ENCODE results near the gene AP2A2.
"Not testable (repeated sequence)": the region's sequence is repeated elsewhere in the genome, so short reads cannot be mapped to it uniquely, and the experiment has no call there.

Gene AP2A2

GRCh38 chr11:975376-975775 is 49.7 kb downstream of the AP2A2 start:
- not testable (repeated sequence) for DNase-seq (ENCODE audit: low read depth)

GRCh38 chr11:975827-976226 is 50.2 kb downstream of the AP2A2 start:
- no peak for DNase-seq (ENCODE audit: low read depth)

GRCh38 chr11:976431-977160 is 50.9 kb downstream of the AP2A2 start:
- no peak for DNase-seq (ENCODE audit: low read depth)

GRCh38 chr11:977830-978720 is 52.4 kb downstream of the AP2A2 start:
- no peak for DNase-seq (ENCODE audit: low read depth)

- no peak for DNase-seq (ENCODE audit: low read depth)
Measured at GRCh38 chr11:978781-979180, 53.1 kb downstream of the AP2A2 start.

GRCh38 chr11:980438-981357 is 55.0 kb downstream of the AP2A2 start:
- DNase-seq (ENCODE audit: low read depth), result no peak

- no peak for DNase-seq (ENCODE audit: low read depth)
Measured at GRCh38 chr11:981764-982163, 56.1 kb downstream of the AP2A2 start.

GRCh38 chr11:984546-984945 is 58.9 kb downstream of the AP2A2 start:
- no peak for DNase-seq (ENCODE audit: low read depth)

GRCh38 chr11:985406-985805 is 59.7 kb downstream of the AP2A2 start:
- no peak for DNase-seq (ENCODE audit: low read depth)

GRCh38 chr11:985848-986247 is 60.2 kb downstream of the AP2A2 start:
- DNase-seq (ENCODE audit: low read depth), result no peak

GRCh38 chr11:986270-986951 is 60.7 kb downstream of the AP2A2 start:
- DNase-seq (ENCODE audit: low read depth), result no peak

GRCh38 chr11:986952-987305 is 61.3 kb downstream of the AP2A2 start:
- no peak for DNase-seq (ENCODE audit: low read depth)

- DNase-seq (ENCODE audit: low read depth), result no peak
Measured at GRCh38 chr11:987671-988070, 62.0 kb downstream of the AP2A2 start.

- no peak for DNase-seq (ENCODE audit: low read depth)
Measured at GRCh38 chr11:990101-990500, 64.4 kb downstream of the AP2A2 start.

GRCh38 chr11:991034-991433 is 65.4 kb downstream of the AP2A2 start:
- no peak for DNase-seq (ENCODE audit: low read depth)

GRCh38 chr11:991711-992307 is 66.1 kb downstream of the AP2A2 start:
- DNase-seq (ENCODE audit: low read depth), result no peak

GRCh38 chr11:992577-992976 is 66.9 kb downstream of the AP2A2 start:
- DNase-seq (ENCODE audit: low read depth), result no peak

- no peak for DNase-seq (ENCODE audit: low read depth)
Measured at GRCh38 chr11:993632-994167, 68.0 kb downstream of the AP2A2 start.

- DNase-seq (ENCODE audit: low read depth), result no peak
Measured at GRCh38 chr11:995044-995751, 69.5 kb downstream of the AP2A2 start.

GRCh38 chr11:995752-996420 is 70.2 kb downstream of the AP2A2 start:
- DNase-seq (ENCODE audit: low read depth), result no peak

Measured in stimulated activated CD4-positive, alpha-beta T cell treated with anti-CD3 and anti-CD28 coated beads, Interleukin-2, amount 100 ng/mL, for 4 hours (primary cell).